ENCODE results near the gene CMIP.
"Not testable (repeated sequence)": the region's sequence is repeated elsewhere in the genome, so short reads cannot be mapped to it uniquely, and the experiment has no call there.

CMIP gene

DNA sequence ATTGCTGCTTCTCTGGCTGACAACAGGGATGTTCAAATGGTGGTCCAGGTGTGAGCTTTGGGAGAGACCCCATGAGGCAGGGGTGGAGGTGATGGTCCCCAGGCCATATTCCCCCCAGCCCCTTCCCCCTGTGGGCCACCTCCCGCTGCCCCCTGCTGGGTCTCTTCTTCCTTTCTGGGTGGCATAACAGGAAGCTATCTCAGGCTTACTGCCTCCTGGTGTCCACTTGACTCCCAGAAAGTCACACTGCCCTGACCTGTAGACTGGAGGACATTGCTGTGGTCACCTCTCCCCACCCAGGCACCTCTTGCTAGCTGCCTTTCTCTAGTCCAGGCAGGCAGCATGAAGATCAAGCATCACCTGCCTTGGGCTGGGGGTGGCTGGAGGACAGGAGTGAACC, 288.1 kb downstream of the CMIP start:
- no peak for DNase-seq

- no peak for DNase-seq
Measured at GRCh38 chr16:81733295-81733694, 288.7 kb downstream of the CMIP start.

DNA sequence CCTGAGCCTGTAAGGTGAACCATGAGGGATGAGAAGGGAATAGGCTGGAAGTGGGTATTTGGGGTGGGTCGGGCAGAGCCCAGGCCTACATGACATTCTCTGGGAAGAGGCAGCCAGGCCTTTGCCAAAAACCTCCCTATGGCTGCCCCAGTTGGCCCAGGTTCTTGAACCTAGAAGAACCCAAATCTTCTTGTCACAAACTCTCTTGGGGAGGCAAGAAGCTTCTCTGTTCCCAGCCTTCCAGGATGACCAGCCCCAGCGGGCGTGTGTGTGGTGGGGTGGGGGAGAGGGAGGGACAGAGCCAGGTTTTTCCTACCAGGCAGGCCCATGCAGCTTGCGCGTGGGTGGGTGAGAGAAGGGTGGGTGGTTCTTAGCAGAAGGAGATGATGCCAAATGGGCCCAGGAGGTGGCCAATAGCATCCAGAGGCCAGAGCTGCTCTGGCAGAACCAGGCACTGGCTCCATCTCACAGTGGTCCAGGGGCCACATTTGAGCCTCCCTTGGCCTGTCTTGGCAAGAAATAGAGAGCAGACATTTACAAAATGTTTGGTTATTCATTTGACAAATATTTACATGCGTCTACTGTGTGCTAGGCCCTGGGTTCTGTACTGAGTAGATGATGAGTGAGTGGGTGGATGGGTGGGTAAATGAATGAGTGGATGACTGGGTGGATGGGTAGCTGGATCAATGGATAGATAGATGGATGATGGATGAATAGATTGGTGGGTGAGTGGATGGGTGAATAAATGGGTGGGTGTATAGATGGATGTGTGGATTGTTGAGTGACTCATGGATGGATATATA, 290.2 kb downstream of the CMIP start:
- no peak for DNase-seq

- DNase-seq, result peak; percentile 72
Measured at GRCh38 chr16:81737885-81738536, 293.4 kb downstream of the CMIP start.

DNA sequence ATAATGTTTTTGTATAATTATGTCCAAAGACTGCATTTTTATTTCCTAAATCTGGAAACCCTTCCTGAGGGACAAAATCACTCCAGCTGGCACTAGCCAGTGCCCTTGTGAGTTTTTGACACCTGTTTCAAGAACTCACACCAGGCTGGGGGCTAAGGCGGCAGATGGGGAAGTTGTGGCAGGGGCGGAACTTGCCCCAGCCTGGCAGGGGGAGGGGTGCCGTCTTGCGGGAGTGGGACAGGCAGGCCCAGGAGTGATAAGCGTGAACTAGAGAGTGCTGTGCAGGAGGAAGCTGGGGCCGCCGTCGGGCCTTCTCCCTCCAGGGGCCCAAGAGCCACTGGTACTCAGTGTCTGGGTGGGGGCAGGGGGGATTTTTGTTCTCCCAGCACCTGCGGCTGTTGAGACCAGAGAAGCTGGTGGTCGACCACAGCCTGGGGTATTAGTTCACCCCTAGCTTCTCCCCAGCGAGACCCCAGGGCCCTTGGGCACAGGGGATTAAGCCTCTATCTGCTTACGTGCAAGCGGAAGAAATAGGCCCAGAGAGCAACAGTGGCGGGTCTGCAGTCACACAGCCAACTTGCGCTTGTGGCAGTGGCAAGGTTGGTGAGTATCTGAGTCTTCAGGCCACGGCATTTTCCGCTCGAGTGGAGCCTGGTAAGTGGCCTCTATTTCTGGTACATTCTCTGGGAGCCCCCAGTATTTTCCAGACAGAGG, 294.3 kb downstream of the CMIP start:
- DNase-seq, result no peak

GRCh38 chr16:81739503-81739902, 294.9 kb downstream of the CMIP start:
- no peak for DNase-seq

GRCh38 chr16:81740169-81740568, 295.6 kb downstream of the CMIP start:
- no peak for DNase-seq

- DNase-seq, result not testable (repeated sequence)
Measured at GRCh38 chr16:81741430-81741770, 296.8 kb downstream of the CMIP start.

DNA sequence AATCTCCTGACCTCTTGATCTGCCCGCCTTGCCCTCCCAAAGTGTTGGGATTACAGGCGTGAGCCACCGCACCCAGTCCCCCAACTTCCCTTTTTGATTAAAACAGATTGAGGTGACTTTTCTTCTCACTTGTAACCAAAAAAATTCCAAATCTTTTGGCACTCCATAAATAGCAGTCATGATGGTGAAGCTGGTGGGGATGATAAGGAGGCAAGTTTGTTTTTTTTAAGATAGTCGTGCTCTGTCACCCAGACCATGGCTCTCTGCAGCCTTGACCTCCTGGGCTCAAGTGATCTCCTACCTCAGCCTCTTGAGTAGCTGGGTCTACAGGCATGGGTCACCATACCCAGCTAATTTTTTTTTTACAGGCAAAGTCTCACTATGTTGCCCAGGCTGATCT, 299.8 kb downstream of the CMIP start:
- DNase-seq, result no peak

DNA sequence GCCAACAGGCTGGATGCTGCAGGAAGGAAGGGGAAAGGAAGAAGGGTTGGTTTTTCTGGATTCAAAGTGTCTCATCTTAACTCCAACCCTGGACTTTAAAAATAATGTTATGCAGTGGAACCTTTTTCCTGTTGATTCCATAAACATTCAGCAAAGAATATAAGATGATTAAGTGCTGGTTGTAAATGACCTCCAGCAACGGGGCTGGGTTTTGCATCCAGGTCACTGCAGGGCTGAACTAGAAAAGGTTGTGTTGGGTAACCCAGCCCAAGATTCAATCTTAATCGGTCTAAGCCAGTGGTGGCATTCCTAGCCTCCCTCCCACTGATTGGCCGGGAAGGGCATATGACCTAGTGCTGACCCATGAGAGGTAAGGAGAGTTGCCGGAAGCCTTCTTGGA, 300.3 kb downstream of the CMIP start:
- no peak for DNase-seq

DNA sequence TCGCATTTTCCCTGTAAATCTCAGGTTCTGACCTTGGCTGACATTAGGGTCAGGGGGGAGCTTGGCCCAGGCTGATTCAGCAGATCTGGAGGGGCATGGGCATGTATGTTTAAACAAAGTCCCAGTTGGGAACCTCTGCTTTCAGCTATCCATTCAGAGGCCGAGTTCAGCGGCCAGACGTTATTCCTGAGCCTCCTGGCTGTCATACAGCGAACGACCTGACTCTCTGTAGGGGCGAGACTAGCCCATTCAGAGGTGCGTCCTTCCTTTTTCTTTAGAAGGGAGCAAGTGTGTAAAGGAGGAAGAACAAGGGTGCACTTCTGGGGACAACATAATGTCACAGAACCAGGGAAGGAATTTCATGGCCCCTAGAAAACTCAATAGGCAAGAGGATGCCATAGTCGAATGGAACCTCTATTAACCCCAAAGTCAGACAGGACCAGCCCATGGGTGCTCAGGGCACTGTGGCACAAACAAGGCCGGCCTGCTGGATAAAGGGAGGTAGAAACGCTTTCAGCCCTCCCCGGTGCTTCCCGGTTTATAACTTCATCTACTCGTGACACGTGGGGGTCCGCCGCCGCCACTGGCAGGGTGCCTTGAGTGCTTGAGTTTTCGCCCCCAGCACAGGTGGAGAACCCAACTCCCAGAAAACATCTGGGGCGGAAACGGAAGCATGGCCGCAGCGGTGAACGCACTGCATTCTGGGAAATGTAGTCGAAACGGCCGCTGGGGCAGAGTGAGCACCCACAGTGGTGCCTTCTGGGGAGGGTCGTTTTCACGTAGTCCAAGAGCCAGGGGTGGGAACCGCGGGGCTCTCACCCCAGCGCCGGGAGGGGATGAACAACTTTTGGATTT, 301.3 kb downstream of the CMIP start:
- peak; percentile 61 for DNase-seq

GRCh38 chr16:81746566-81746965, 302.0 kb downstream of the CMIP start:
- no peak for DNase-seq

GRCh38 chr16:81748476-81749198, 304.0 kb downstream of the CMIP start:
- DNase-seq, result no peak

GRCh38 chr16:81752225-81752875, 307.7 kb downstream of the CMIP start:
- peak; percentile 34 for DNase-seq

DNA sequence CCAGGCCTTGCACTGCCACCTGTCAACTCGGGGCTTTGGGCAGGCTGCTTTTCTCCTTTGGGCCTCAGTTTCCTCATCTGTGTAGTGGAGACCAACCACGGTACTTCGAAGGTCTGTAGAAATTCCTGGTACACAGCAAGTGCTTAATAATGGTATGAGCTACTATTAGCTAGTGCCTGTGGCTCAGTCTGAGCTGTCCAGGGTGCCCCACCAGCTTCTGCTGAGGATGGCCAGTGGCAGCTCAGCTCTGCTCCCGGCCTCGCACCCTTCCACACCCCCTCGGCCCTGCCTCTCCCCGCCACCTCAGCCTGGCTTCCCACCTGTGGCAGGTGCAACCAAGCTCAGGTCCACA, 308.2 kb downstream of the CMIP start:
- no peak for DNase-seq

DNA sequence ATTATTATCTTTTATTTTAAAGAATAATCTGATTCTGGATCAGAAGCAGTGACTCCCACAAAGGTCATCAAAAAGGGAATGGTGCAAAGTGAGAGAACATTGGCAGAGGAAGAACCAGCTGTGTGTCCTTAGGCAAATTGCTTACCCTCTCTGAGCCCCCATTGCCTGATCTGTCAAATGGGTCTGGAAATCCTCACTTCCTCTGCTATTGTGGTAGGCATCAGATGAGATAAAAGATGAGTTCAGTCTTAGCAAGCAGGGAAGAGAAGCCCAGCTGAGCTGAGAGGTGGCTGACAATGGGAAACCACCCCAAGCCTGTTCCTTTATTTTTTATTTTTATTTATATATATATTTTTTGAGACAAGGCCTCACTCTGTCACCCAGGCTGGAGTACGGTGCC, 310.2 kb downstream of the CMIP start:
- no peak for DNase-seq

GRCh38 chr16:81755915-81756614, 311.5 kb downstream of the CMIP start:
- DNase-seq, result no peak

GRCh38 chr16:81756615-81757356, 312.2 kb downstream of the CMIP start:
- no peak for DNase-seq

DNA sequence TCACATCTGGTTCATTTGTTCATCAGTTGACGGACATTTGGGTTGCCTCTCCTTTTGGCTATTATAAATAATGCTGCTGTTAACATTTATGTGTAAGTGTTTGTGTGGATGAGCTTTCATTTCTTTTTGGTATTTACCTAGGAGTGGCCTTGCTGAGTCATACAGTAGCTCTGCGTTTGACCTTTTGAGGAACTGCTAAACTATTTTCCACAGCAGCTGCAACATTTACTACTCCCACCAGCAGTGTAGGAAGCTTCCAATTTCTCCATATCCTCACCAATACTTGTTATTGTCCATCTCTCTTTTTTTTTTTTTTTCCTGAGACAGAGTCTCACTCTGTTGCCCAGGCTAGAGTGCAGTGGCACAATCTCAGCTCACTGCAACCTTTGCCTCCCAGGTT, 313.8 kb downstream of the CMIP start:
- DNase-seq, result peak; percentile 25

All from EL (cell line).